Right lobe of liver (tissue), 4 donors: ENCODE data around the gene PRPF31.
"Not testable (repeated sequence)": the region's sequence is repeated elsewhere in the genome, so short reads cannot be mapped to it uniquely, and the experiment has no call there.

Experiments used
- CTCF ChIP-seq, 4 donors: fragments of 200-600 bp in 3 of 4; fragments of 450-650 bp in 1 of 4; IDR thresholded peaks; one replicate each; pipeline versions ENCODE4 v1.5.1 to v1.8.0; 2016 to 2022; ENCODE audit warnings: antibody characterized with exemption in 4 of 4, mild to moderate bottlenecking in 2 of 4
- POLR2A ChIP-seq: fragments of 450-650 bp; IDR thresholded peaks from one replicate; pipeline ENCODE4 v1.6.1; 2017; ENCODE audit warnings: antibody characterized with exemption, mild to moderate bottlenecking
- donor health status: DM: no; HTN: no; CAD: no.
- donor health status: DM: no; HTN: no; CAD: no.
- donor health status: DM: no; HTN: yes; CAD: no.

- TF ChIP-seq POLR2A; CTCF (IDR thresholded peaks at IDR 0.05): not testable (repeated sequence)
Observed at GRCh38 chr19:54095859-54096616, 19.5 kb upstream of the PRPF31 start.
